ENCODE results near the gene PWP2.
"Not testable (repeated sequence)": the region's sequence is repeated elsewhere in the genome, so short reads cannot be mapped to it uniquely, and the experiment has no call there.

GRCh38 chr21:44155231-44155993 lies 48.2 kb downstream of the PWP2 start:
- not testable (repeated sequence) for TF ChIP-seq CTCF (conservative IDR thresholded peaks at IDR 0.05; ENCODE audit: low read depth, low read length); EZH2 (IDR thresholded peaks at IDR 0.05; ENCODE audit: borderline replicate concordance, low read depth, low read length, poor library complexity, severe bottlenecking)
